Tibial nerve (tissue), 4 donors: Measurements from ENCODE around the gene GHRH. TPM values are rescaled to one million over a fixed set of nuclear protein-coding genes. Genes with fewer than 3 reads are reported as not detected.
A peak's percentile ranks its signal among the peaks of the same experiment; 100 is the strongest.

ENCODE experiments used
- DNase-seq, 2 donors: peaks; one replicate each; pipeline ENCODE4 v3.0.0-alpha.2; 2019; ENCODE audit warnings: low spot score in 2 of 2
- H3K27ac ChIP-seq, 4 donors: fragments of 200-600 bp; sonication (generic) in 3 of 4; one replicate each; pipeline ENCODE4 v1.5.1; 2017 to 2019; ENCODE audit warnings: mild to moderate bottlenecking in 1 of 4
- H3K27me3 ChIP-seq, 2 donors: fragments of 200-600 bp; sonication (generic) in 1 of 2; one replicate each; pipeline versions ENCODE4 v1.5.1 to v1.6.0; 2017 to 2019
- H3K36me3 ChIP-seq, 3 donors: fragments of 200-600 bp; sonication (generic); one replicate each; pipeline ENCODE4 v1.5.1; 2018 to 2019
- H3K4me1 ChIP-seq, 4 donors: fragments of 200-600 bp; sonication (generic) in 3 of 4; one replicate each; pipeline ENCODE4 v1.5.1; 2017 to 2019
- H3K4me3 ChIP-seq, 4 donors: fragments of 200-600 bp; sonication (generic) in 3 of 4; one replicate each; pipeline ENCODE4 v1.5.1; 2017 to 2019; ENCODE audit warnings: mild to moderate bottlenecking in 1 of 4, moderate library complexity in 1 of 4
- H3K9me3 ChIP-seq, 4 donors: fragments of 200-600 bp; sonication (generic) in 3 of 4; one replicate each; pipeline ENCODE4 v1.5.1; 2017 to 2019
- CTCF ChIP-seq, 5 experiments: fragments of 200-600 bp in 3 of 5; fragments of 450-650 bp in 2 of 5; sonication (generic) in 3 of 5; IDR thresholded peaks; one replicate each; pipeline ENCODE4 v1.5.1; 2016 to 2019; ENCODE audit warnings: antibody characterized with exemption in 5 of 5, mild to moderate bottlenecking in 3 of 5, moderate library complexity in 2 of 5
- EP300 ChIP-seq, 2 donors: sonication (generic); formaldehyde crosslinking; IDR thresholded peaks; one replicate each; pipeline ENCODE4 v1.6.1; 2017; ENCODE audit warnings: antibody characterized with exemption in 2 of 2, mild to moderate bottlenecking in 1 of 2
- POLR2A ChIP-seq, 2 donors: fragments of 450-650 bp; IDR thresholded peaks; one replicate each; pipeline ENCODE4 v1.6.1; 2017; ENCODE audit warnings: antibody characterized with exemption in 2 of 2, mild to moderate bottlenecking in 2 of 2, moderate library complexity in 2 of 2
- WGBS, 2 donors: methylation state at CpG; one replicate each; pipeline ENCODE4 v1.1.5; 2018; 5-methylcytosine and 5-hydroxymethylcytosine counted together
- total RNA-seq, 4 donors: library from RNA; depleted of rRNA; stranded (reverse); fragments of >200 nt; gene quantifications; one replicate each; pipeline ENCODE4 v1.1.0, GENCODE V29; 2016

GHRH gene
- total RNA-seq, 4 donors from 2014 or later: not detected

- H3K27ac ChIP-seq: no peak overlapping the region
- H3K9me3 ChIP-seq: no peaks in the 10 kb centered on the region
- peaks cover 0 to 35% (median 10%) of the 10 kb centered on the region in 4 donors for H3K4me1 ChIP-seq
- no peak for DNase-seq
- no peaks in the 10 kb centered on the region for H3K36me3 ChIP-seq
- no peaks in the 10 kb centered on the region for H3K27me3 ChIP-seq
- WGBS, 2 donors: 68 to 76% methylated on average over 1 of the region's 1 CpG
- H3K4me3 ChIP-seq: no peak overlapping the region
- TF ChIP-seq EP300 (IDR thresholded peaks at IDR 0.05) (no peak), CTCF (IDR thresholded peaks at IDR 0.05) (no peak), POLR2A (IDR thresholded peaks at IDR 0.05) (no peak)
These were observed 12.4 kb upstream of the GHRH start for GRCh38 chr20:37273988-37274387.

GRCh38 chr20:37271421-37271768, 9.8 kb upstream of the GHRH start:
- Histone ChIP-seq H3K4me1 (peaks cover 0 to 24% (median 3%) of the 10 kb centered on the region in 4 donors), H3K27me3 (no peaks in the 10 kb centered on the region), H3K27ac (no peak overlapping the region), H3K9me3 (no peaks in the 10 kb centered on the region), H3K4me3 (no peak overlapping the region), H3K36me3 (no peaks in the 10 kb centered on the region)
- TF ChIP-seq POLR2A (IDR thresholded peaks at IDR 0.05) (no peak), EP300 (IDR thresholded peaks at IDR 0.05) (no peak)
- no peak for DNase-seq
- 85 to 94% methylated on average over 3 of the region's 3 CpGs for WGBS, 2 donors

GRCh38 chr20:37270576-37271420, 9.2 kb upstream of the GHRH start:
- H3K36me3 ChIP-seq: no peaks in the 10 kb centered on the region
- H3K27me3 ChIP-seq: no peaks in the 10 kb centered on the region
- peaks cover 0 to 21% (median 2%) of the 10 kb centered on the region in 4 donors for H3K4me1 ChIP-seq
- H3K27ac ChIP-seq: peak overlapping the region in 1 of 4 donors; percentile 50
- no peak overlapping the region for H3K4me3 ChIP-seq
- 78 to 83% methylated on average over 12 of the region's 12 CpGs for WGBS, 2 donors
- no peak for TF ChIP-seq EP300 (IDR thresholded peaks at IDR 0.05)
- no peak for TF ChIP-seq CTCF (IDR thresholded peaks at IDR 0.05)
- no peak for TF ChIP-seq POLR2A (IDR thresholded peaks at IDR 0.05)
- no peak for DNase-seq
- H3K9me3 ChIP-seq: no peaks in the 10 kb centered on the region

GRCh38 chr20:37267667-37268313, 6.2 kb upstream of the GHRH start:
- WGBS, 2 donors: 41% methylated on average over 15 of the region's 15 CpGs
- peaks cover 0 to 12% (median 0%) of the 10 kb centered on the region in 4 donors for H3K4me1 ChIP-seq
- peak overlapping the region in 2 of 4 donors; percentile 30 to 60 for H3K27ac ChIP-seq
- no peak for DNase-seq
- no peak overlapping the region for H3K4me3 ChIP-seq
- no peaks in the 10 kb centered on the region for H3K36me3 ChIP-seq
- no peaks in the 10 kb centered on the region for H3K9me3 ChIP-seq
- TF ChIP-seq CTCF (IDR thresholded peaks at IDR 0.05) (no peak), POLR2A (IDR thresholded peaks at IDR 0.05) (no peak), EP300 (IDR thresholded peaks at IDR 0.05) (no peak)
- H3K27me3 ChIP-seq: no peaks in the 10 kb centered on the region

- TF ChIP-seq CTCF (IDR thresholded peaks at IDR 0.05): no peak
- no peak for TF ChIP-seq EP300 (IDR thresholded peaks at IDR 0.05)
- no peak for TF ChIP-seq POLR2A (IDR thresholded peaks at IDR 0.05)
- no peaks in the 10 kb centered on the region for H3K9me3 ChIP-seq
- no peaks in the 10 kb centered on the region for H3K36me3 ChIP-seq
- DNase-seq: no peak
- peaks cover 0 to 12% (median 0%) of the 10 kb centered on the region in 4 donors for H3K4me1 ChIP-seq
- WGBS, 2 donors: 72 to 77% methylated on average over 9 of the region's 9 CpGs
- peak overlapping the region in 2 of 4 donors; percentile 30 to 60 for H3K27ac ChIP-seq
- H3K27me3 ChIP-seq: no peaks in the 10 kb centered on the region
- no peak overlapping the region for H3K4me3 ChIP-seq
These were observed 5.5 kb upstream of the GHRH start for GRCh38 chr20:37266940-37267666.
